ENCODE measurements around the gene PROS1. TPM values are rescaled to one million over a fixed set of nuclear protein-coding genes. Genes with fewer than 3 reads are reported as not detected.

Gene PROS1
- total and polyA plus RNA-seq, 2 donors (not counting 1 experiment from before 2014, with no cell fraction given) = 0.03 TPM; not detected in 1

DNA sequence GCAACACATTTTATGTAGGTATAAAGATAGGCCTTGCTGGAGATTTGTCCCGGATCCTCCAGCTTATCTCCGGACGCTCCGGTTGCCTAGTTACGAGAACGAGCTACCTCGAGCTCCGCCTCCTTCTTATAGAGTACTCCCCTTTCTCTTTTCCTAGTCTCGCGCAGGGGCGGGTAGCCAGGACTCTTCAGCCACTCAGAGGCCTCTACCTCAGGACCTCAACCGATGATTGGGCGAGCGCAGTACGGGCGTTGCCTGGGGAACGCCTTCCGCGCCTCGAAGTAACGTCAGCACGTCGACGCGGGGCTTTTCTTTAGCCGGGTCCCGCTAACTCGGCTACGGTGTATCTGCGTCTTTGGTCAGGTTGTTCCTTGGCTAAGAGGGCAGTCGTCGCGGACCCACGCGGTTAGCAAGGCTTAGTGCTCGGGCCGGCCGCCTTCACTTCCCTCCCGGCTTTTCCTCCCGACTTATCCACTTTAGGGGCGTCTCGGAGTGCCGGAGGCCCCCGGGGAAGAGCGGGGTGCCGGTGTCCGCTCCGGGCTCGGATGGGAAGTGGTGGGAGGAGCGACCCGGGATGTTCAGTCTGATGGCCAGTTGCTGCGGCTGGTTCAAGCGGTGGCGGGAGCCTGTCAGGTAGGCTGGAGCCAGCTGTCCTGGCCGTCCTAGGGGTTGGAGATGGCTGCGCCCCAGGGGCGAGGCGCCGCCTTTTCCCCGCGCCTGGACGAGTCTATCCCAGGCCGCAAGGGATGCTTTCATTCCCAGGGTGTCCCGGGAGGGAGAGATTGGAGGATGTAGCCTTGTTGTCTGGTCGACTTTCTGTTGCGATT is 6.4 kb upstream of the PROS1 start, which contains the start of gene ARL13B:
TSS of gene ARL13B (plus strand) at position 306 of the 827 bp plus-strand sequence. CDS start at position 575, 269 bp downstream.
- TF ChIP-seq, protein P1, sequence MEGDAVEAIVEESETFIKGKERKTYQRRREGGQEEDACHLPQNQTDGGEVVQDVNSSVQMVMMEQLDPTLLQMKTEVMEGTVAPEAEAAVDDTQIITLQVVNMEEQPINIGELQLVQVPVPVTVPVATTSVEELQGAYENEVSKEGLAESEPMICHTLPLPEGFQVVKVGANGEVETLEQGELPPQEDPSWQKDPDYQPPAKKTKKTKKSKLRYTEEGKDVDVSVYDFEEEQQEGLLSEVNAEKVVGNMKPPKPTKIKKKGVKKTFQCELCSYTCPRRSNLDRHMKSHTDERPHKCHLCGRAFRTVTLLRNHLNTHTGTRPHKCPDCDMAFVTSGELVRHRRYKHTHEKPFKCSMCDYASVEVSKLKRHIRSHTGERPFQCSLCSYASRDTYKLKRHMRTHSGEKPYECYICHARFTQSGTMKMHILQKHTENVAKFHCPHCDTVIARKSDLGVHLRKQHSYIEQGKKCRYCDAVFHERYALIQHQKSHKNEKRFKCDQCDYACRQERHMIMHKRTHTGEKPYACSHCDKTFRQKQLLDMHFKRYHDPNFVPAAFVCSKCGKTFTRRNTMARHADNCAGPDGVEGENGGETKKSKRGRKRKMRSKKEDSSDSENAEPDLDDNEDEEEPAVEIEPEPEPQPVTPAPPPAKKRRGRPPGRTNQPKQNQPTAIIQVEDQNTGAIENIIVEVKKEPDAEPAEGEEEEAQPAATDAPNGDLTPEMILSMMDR (IDR thresholded peaks at IDR 0.05) = no peak
- TF ChIP-seq EZH2 (IDR thresholded peaks at IDR 0.05; ENCODE audit: borderline replicate concordance, insufficient read depth, low read depth, low read length, poor library complexity, severe bottlenecking) = no peak
- intact Hi-C loops (cut with micrococcal nuclease) = loop anchor here (1.0 to 2.0 kb wide), 2 partner anchors 25 to 82 kb away; partner anchors contain the start of gene DHFR2
- Mint-ChIP-seq H3K27ac (peak within 1 kb of the TSS; percentile 85), H3K27me3 (peaks cover 4% of the 10 kb centered on the region), H3K9me3 (ENCODE audit: insufficient read depth) (no peaks in the 10 kb centered on the region), H3K4me1 (peaks cover 16% of the 10 kb centered on the region), H3K4me3 (peak within 1 kb of the TSS; percentile 91)
- Histone ChIP-seq H3K79me2 (ENCODE audit: control insufficient read depth, insufficient read depth, low read length) (peaks cover 14% of the 10 kb centered on the region), H3K4me1 (ENCODE audit: control insufficient read depth in 2 of 2, insufficient read depth in 2 of 2, low read length in 2 of 2) (peaks cover 9 to 10% of the 10 kb centered on the region in 2 donors), H3K27ac (ENCODE audit: low read length in 2 of 2) (peak within 1 kb of the TSS; percentile 87 to 96), H3K36me3 (replicated peaks in 1 of 2; ENCODE audit: control extremely low read depth in 1 of 2, control insufficient read depth in 1 of 2, extremely low read depth in 1 of 2, insufficient read depth in 2 of 2, low read length in 1 of 2) (no peaks in the 10 kb centered on the region), H3K4me2 (replicated peaks; ENCODE audit: low read depth, low read length, poor library complexity, severe bottlenecking) (peak within 1 kb of the TSS; percentile 89), H3K9me3 (ENCODE audit: control extremely low read depth in 1 of 3, control insufficient read depth in 2 of 3, insufficient read depth in 1 of 3, low read length in 2 of 3) (peaks cover 0 to 1% (median 0%) of the 10 kb centered on the region in 3 donors), H2AFZ (ENCODE audit: insufficient read depth, low read depth, low read length, poor library complexity, severe bottlenecking) (peak within 1 kb of the TSS; percentile 86), H3K4me3 (ENCODE audit: control extremely low read depth in 1 of 5, extremely low read depth in 1 of 5, insufficient read depth in 1 of 5, low read depth in 2 of 5, low read length in 4 of 5) (peak within 1 kb of the TSS; percentile 59 to 95 (median 90)), H3K27me3 (replicated peaks in 1 of 4; ENCODE audit: control extremely low read depth in 1 of 4, control insufficient read depth in 3 of 4, insufficient read depth in 4 of 4, low read length in 3 of 4) (no peaks in the 10 kb centered on the region), H3K9ac (ENCODE audit: low read length) (peak within 1 kb of the TSS; percentile 97), H4K20me1 (ENCODE audit: control insufficient read depth, insufficient read depth, low read length, poor library complexity, severe bottlenecking) (no peaks in the 10 kb centered on the region)
- DNase-seq (peak; percentile 97), ATAC-seq (ENCODE audit: low read depth) (peak; percentile 100)
- WGBS (ENCODE audit: insufficient coverage) = under 1% methylated on average over 62 of the region's 66 CpGs
- POLR2A ChIA-PET = interaction anchor here (1.0 kb wide), 1 partner anchor 83 kb away, joined by 7 read pairs; the partner anchor contains the start of genes DHFR2 and NSUN3
- CTCF ChIA-PET = interaction anchor here (0.6 to 2.3 kb wide), 4 partner anchors 21 to 83 kb away, joined by 3 to 8 read pairs (median 4); partner anchors contain the start of genes DHFR2 and NSUN3

DNA sequence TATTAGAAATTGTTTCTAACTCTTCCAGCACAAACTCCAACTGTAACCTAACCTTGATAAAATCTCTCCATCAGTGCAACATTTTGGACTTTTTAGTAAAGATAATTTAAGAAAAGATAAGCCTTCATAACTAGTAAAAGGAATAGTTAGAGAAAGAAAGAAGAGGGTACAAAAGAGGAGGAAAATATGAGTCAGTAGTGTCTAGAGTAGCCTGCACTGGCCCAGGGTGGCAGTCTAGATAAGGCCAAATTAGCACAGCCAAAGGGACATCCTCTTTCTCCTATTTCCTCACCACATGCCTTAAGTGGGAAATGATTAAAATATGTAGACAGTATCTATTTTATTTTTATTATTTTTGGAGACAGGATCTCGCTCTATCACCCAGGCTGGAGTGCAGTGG is 3.7 kb downstream of the PROS1 start:
- Mint-ChIP-seq H3K4me1 (peaks cover 12% of the 10 kb centered on the region), H3K4me3 (no peak overlapping the region), H3K27me3 (peaks cover 25% of the 10 kb centered on the region), H3K9me3 (ENCODE audit: insufficient read depth) (no peaks in the 10 kb centered on the region), H3K27ac (no peak overlapping the region)
- TF ChIP-seq, protein P1 (IDR thresholded peaks at IDR 0.05) = no peak
- TF ChIP-seq EZH2 (IDR thresholded peaks at IDR 0.05; ENCODE audit: borderline replicate concordance, insufficient read depth, low read depth, low read length, poor library complexity, severe bottlenecking) = no peak
- H3K79me2 ChIP-seq (ENCODE audit: control insufficient read depth, insufficient read depth, low read length) = no peaks in the 10 kb centered on the region
- no peak overlapping the region for H3K27ac ChIP-seq (ENCODE audit: low read length in 2 of 2)
- no peak overlapping the region for H3K9ac ChIP-seq (ENCODE audit: low read length)
- ChIA-PET CTCF (no interaction called here), POLR2A (no interaction called here)
- DNase-seq (no peak), ATAC-seq (ENCODE audit: low read depth) (no peak)
- H3K9me3 ChIP-seq (ENCODE audit: control extremely low read depth in 1 of 3, control insufficient read depth in 2 of 3, insufficient read depth in 1 of 3, low read length in 2 of 3) = peaks cover 0 to 3% (median 0%) of the 10 kb centered on the region in 3 donors
- peaks cover 1 to 13% (median 8%) of the 10 kb centered on the region in 4 experiments for H3K27me3 ChIP-seq (replicated peaks in 1 of 4; ENCODE audit: control extremely low read depth in 1 of 4, control insufficient read depth in 3 of 4, insufficient read depth in 4 of 4, low read length in 3 of 4)
- H4K20me1 ChIP-seq (ENCODE audit: control insufficient read depth, insufficient read depth, low read length, poor library complexity, severe bottlenecking) = no peaks in the 10 kb centered on the region
- peaks cover 10 to 11% of the 10 kb centered on the region in 2 donors for H3K4me1 ChIP-seq (ENCODE audit: control insufficient read depth in 2 of 2, insufficient read depth in 2 of 2, low read length in 2 of 2)
- H2AFZ ChIP-seq (ENCODE audit: insufficient read depth, low read depth, low read length, poor library complexity, severe bottlenecking) = no peak overlapping the region
- intact Hi-C loops (cut with micrococcal nuclease) = no loop called here
- no CpG with 5 or more reads among the region's 1 CpG for WGBS (ENCODE audit: insufficient coverage)
- no peaks in the 10 kb centered on the region for H3K36me3 ChIP-seq (replicated peaks in 1 of 2; ENCODE audit: control extremely low read depth in 1 of 2, control insufficient read depth in 1 of 2, extremely low read depth in 1 of 2, insufficient read depth in 2 of 2, low read length in 1 of 2)
- no peak overlapping the region for H3K4me2 ChIP-seq (replicated peaks; ENCODE audit: low read depth, low read length, poor library complexity, severe bottlenecking)
- H3K4me3 ChIP-seq (ENCODE audit: control extremely low read depth in 1 of 5, extremely low read depth in 1 of 5, insufficient read depth in 1 of 5, low read depth in 2 of 5, low read length in 4 of 5) = no peak overlapping the region
